Mucosa of descending colon (tissue), 3 donors: ENCODE data around the gene ANTXR1. TPM values are rescaled to one million over a fixed set of nuclear protein-coding genes. Genes with fewer than 3 reads are reported as not detected.

Experiments used
- ATAC-seq: fragments of 200-7000 bp; cut with Tn5 transposase; one replicate; pipeline ENCODE4 v1.9.1; 2020; ENCODE audit warnings: mild to moderate bottlenecking, moderate library complexity
- DNase-seq, 3 donors: peaks; one replicate each; pipeline ENCODE4 v3.0.0-alpha.2; 2020
- H3K36me3 ChIP-seq: fragments of 200-600 bp; one replicate; pipeline ENCODE4 v1.8.0; 2021; ENCODE audit warnings: low read depth, mild to moderate bottlenecking
- H3K4me1 ChIP-seq: fragments of 200-600 bp; one replicate; pipeline ENCODE4 v1.8.0; 2021; ENCODE audit warnings: low read depth, mild to moderate bottlenecking
- H3K4me3 ChIP-seq: fragments of 200-600 bp; one replicate; pipeline ENCODE4 v1.8.0; 2021; ENCODE audit warnings: mild to moderate bottlenecking
- H3K9me3 ChIP-seq: fragments of 200-600 bp; one replicate; pipeline ENCODE4 v1.8.0; 2021; ENCODE audit warnings: mild to moderate bottlenecking
- CTCF ChIP-seq: fragments of 200-600 bp; IDR thresholded peaks from one replicate; pipeline ENCODE4 v1.8.0; 2022; ENCODE audit warnings: antibody characterized with exemption, mild to moderate bottlenecking
- intact Hi-C, 2 donors: fragments of 100-400 bp; cut with DNase I in 1 of 2; cut with micrococcal nuclease in 1 of 2; formaldehyde crosslinking; loops; one replicate each; pipeline versions ENCODE4 v1.11.0 to v1.11.1; 2022; cut with DNase I, micrococcal nuclease
- total RNA-seq, 3 donors: library from RNA; stranded (reverse); fragmentation: NEBNext Ultra II Directional in 2 of 3; extraction: Animal tissue kit (Norgen Biotek cat#: 25700) in 2 of 3; gene quantifications; one replicate each; pipeline versions ENCODE4 v1.2.1 to v1.2.4, GENCODE V29; 2021 to 2023
- donor health status: DM: no; HTN: no; CAD: no; lungs with moderate emphysema.
- donor health status: DM: no; HTN: no; CAD: no.
- donor health status: DM: no; HTN: yes; CAD: no.

ANTXR1 gene
- total RNA-seq, 3 donors from 2014 or later, result 10.7 to 77.7 (median 18.6) TPM

GRCh38 chr2:69097148-69097610, 84.2 kb downstream of the ANTXR1 start:
- H3K4me3 ChIP-seq, result no peak overlapping the region
- no peaks in the 10 kb centered on the region for H3K4me1 ChIP-seq
- H3K9me3 ChIP-seq, result no peaks in the 10 kb centered on the region
- DNase-seq (no peak), ATAC-seq (no peak)
- H3K36me3 ChIP-seq, result no peaks in the 10 kb centered on the region
- no peak for TF ChIP-seq CTCF
- intact Hi-C loops, result no loop called here

- ATAC-seq (no peak), DNase-seq (no peak)
- intact Hi-C loops, result no loop called here
- Histone ChIP-seq H3K4me3 (no peak overlapping the region), H3K9me3 (no peaks in the 10 kb centered on the region), H3K4me1 (no peaks in the 10 kb centered on the region), H3K36me3 (no peaks in the 10 kb centered on the region)
- TF ChIP-seq CTCF, result no peak
Observed at GRCh38 chr2:69097891-69098655, 85.1 kb downstream of the ANTXR1 start.

- ATAC-seq, result no peak
- intact Hi-C loops, result no loop called here
- Histone ChIP-seq H3K36me3 (no peaks in the 10 kb centered on the region), H3K4me1 (no peaks in the 10 kb centered on the region), H3K4me3 (no peak overlapping the region), H3K9me3 (no peaks in the 10 kb centered on the region)
- no peak for TF ChIP-seq CTCF
- DNase-seq, result no peak
Observed at GRCh38 chr2:69099541-69099940, 86.6 kb downstream of the ANTXR1 start.

GRCh38 chr2:69100220-69100723, 87.3 kb downstream of the ANTXR1 start:
- DNase-seq, result no peak
- no peak for TF ChIP-seq CTCF
- no peak overlapping the region for H3K4me3 ChIP-seq
- peak; percentile 17 for ATAC-seq
- H3K4me1 ChIP-seq, result no peaks in the 10 kb centered on the region
- intact Hi-C loops, result no loop called here
- no peaks in the 10 kb centered on the region for H3K9me3 ChIP-seq
- no peaks in the 10 kb centered on the region for H3K36me3 ChIP-seq

GRCh38 chr2:69102041-69102593, 89.1 kb downstream of the ANTXR1 start:
- DNase-seq (no peak), ATAC-seq (no peak)
- Histone ChIP-seq H3K4me1 (no peaks in the 10 kb centered on the region), H3K36me3 (no peaks in the 10 kb centered on the region), H3K4me3 (no peak overlapping the region), H3K9me3 (no peaks in the 10 kb centered on the region)
- intact Hi-C loops, result no loop called here
- TF ChIP-seq CTCF, result no peak
